ENCODE results near the gene PTPRQ. TPM values are rescaled to one million over a fixed set of nuclear protein-coding genes. Genes with fewer than 3 reads are reported as not detected.

Gene PTPRQ, protein sequence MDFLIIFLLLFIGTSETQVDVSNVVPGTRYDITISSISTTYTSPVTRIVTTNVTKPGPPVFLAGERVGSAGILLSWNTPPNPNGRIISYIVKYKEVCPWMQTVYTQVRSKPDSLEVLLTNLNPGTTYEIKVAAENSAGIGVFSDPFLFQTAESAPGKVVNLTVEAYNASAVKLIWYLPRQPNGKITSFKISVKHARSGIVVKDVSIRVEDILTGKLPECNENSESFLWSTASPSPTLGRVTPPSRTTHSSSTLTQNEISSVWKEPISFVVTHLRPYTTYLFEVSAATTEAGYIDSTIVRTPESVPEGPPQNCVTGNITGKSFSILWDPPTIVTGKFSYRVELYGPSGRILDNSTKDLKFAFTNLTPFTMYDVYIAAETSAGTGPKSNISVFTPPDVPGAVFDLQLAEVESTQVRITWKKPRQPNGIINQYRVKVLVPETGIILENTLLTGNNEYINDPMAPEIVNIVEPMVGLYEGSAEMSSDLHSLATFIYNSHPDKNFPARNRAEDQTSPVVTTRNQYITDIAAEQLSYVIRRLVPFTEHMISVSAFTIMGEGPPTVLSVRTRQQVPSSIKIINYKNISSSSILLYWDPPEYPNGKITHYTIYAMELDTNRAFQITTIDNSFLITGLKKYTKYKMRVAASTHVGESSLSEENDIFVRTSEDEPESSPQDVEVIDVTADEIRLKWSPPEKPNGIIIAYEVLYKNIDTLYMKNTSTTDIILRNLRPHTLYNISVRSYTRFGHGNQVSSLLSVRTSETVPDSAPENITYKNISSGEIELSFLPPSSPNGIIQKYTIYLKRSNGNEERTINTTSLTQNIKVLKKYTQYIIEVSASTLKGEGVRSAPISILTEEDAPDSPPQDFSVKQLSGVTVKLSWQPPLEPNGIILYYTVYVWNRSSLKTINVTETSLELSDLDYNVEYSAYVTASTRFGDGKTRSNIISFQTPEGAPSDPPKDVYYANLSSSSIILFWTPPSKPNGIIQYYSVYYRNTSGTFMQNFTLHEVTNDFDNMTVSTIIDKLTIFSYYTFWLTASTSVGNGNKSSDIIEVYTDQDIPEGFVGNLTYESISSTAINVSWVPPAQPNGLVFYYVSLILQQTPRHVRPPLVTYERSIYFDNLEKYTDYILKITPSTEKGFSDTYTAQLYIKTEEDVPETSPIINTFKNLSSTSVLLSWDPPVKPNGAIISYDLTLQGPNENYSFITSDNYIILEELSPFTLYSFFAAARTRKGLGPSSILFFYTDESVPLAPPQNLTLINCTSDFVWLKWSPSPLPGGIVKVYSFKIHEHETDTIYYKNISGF (N-terminal part only)
- total RNA-seq = not detected
- not detected for total RNA-seq (2013)
- 0 to 0.12 (median 0) reads per million in 29 experiments for total RNA-seq

GRCh38 chr12:80443974-80444666 is at the start of gene PTPRQ:
Gene PTPRQ, plus strand, starts transcription at chr12:80444235. Its CDS starts 111 bp downstream, at chr12:80444346.
- no peaks in the 10 kb centered on the region for H3K27me3 ChIP-seq (replicated peaks in 1 of 2; ENCODE audit: control insufficient read depth in 2 of 2, extremely low read depth in 1 of 2, insufficient read depth in 2 of 2, low read length in 1 of 2)
- Mint-ChIP-seq H3K27me3 (no peaks in the 10 kb centered on the region), H3K9me3 (peaks cover 0 to 5% (median 3%) of the 10 kb centered on the region in 3 donors), H3K4me1 (no peaks in the 10 kb centered on the region), H3K27ac (no peak within 1 kb of the TSS), H3K4me3 (no peak within 1 kb of the TSS), H3K36me3 (no peaks in the 10 kb centered on the region)
- no peak for ATAC-seq (replicated peaks in 1 of 4)
- ChIA-PET POLR2A (no interaction called here), CTCF (no interaction called here)
- no peaks in the 10 kb centered on the region for H3K4me1 ChIP-seq (ENCODE audit: control insufficient read depth in 1 of 2, extremely low read depth in 1 of 2, insufficient read depth in 2 of 2, low read length in 2 of 2)
- H3K9me3 ChIP-seq = no peaks in the 10 kb centered on the region
- H3K4me3 ChIP-seq (ENCODE audit: control insufficient read depth in 1 of 2, extremely low read depth in 1 of 2, low read length in 1 of 2) = no peak within 1 kb of the TSS
- H3K36me3 ChIP-seq (ENCODE audit: control insufficient read depth in 2 of 2, extremely low read depth in 1 of 2, insufficient read depth in 1 of 2, low read length in 1 of 2) = no peaks in the 10 kb centered on the region
- H3K27ac ChIP-seq (ENCODE audit: low read length) = no peak within 1 kb of the TSS
- WGBS (ENCODE audit: insufficient coverage) = no CpG with 5 or more reads among the region's 4 CpGs
- DNase-seq = no peak

DNA sequence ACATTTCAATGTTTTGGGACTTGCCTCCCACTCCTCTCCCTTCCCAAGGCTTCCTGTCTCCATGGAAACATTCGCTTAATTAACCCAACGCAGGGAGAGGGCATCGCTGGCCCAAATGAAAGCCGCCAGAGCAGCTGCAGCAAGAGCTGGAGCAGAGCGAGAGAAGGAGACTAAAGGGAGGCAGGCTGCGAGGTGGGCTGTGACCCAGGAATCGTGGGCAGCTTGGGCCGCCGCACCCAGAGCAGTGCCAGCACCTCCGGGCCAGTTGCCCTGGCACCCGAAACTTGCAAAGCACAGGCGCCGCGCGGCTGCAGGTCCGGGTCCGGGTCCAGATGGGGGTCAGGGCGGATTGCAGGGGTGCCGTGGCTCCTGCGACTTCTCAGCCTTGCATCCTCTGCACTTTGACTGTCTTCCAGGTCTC is 43.5 kb upstream of the PTPRQ start:
- no peaks in the 10 kb centered on the region for H3K36me3 Mint-ChIP-seq
- Histone ChIP-seq H3K27me3 (replicated peaks in 1 of 2; ENCODE audit: control insufficient read depth in 2 of 2, extremely low read depth in 1 of 2, insufficient read depth in 2 of 2, low read length in 1 of 2) (peaks cover 0 to 5% of the 10 kb centered on the region in 2 experiments), H3K4me3 (ENCODE audit: control insufficient read depth in 1 of 2, extremely low read depth in 1 of 2, low read length in 1 of 2) (no peak overlapping the region), H3K9me3 (no peaks in the 10 kb centered on the region), H3K27ac (ENCODE audit: low read length) (no peak overlapping the region), H3K4me1 (ENCODE audit: control insufficient read depth in 1 of 2, extremely low read depth in 1 of 2, insufficient read depth in 2 of 2, low read length in 2 of 2) (no peaks in the 10 kb centered on the region), H3K36me3 (ENCODE audit: control insufficient read depth in 2 of 2, extremely low read depth in 1 of 2, insufficient read depth in 1 of 2, low read length in 1 of 2) (no peaks in the 10 kb centered on the region)
- WGBS (ENCODE audit: insufficient coverage) = 30% methylated on average over 15 of the region's 20 CpGs
- H3K27me3 Mint-ChIP-seq = peaks cover 0 to 6% of the 10 kb centered on the region in 2 donors
- H3K4me1 Mint-ChIP-seq = no peaks in the 10 kb centered on the region
- H3K27ac Mint-ChIP-seq = no peak overlapping the region
- ChIA-PET POLR2A (no interaction called here), CTCF (no interaction called here)
- ATAC-seq (replicated peaks in 1 of 4) (no peak), DNase-seq (no peak)
- H3K4me3 Mint-ChIP-seq = no peak overlapping the region
- H3K9me3 Mint-ChIP-seq = peaks cover 2 to 12% (median 7%) of the 10 kb centered on the region in 3 donors

- Mint-ChIP-seq H3K36me3 (no peaks in the 10 kb centered on the region), H3K27me3 (peaks cover 0 to 6% of the 10 kb centered on the region in 2 donors), H3K9me3 (peaks cover 2 to 10% (median 7%) of the 10 kb centered on the region in 3 donors), H3K4me3 (no peak overlapping the region), H3K27ac (no peak overlapping the region), H3K4me1 (no peaks in the 10 kb centered on the region)
- Histone ChIP-seq H3K9me3 (no peaks in the 10 kb centered on the region), H3K27ac (ENCODE audit: low read length) (no peak overlapping the region), H3K4me3 (ENCODE audit: control insufficient read depth in 1 of 2, extremely low read depth in 1 of 2, low read length in 1 of 2) (no peak overlapping the region), H3K27me3 (replicated peaks in 1 of 2; ENCODE audit: control insufficient read depth in 2 of 2, extremely low read depth in 1 of 2, insufficient read depth in 2 of 2, low read length in 1 of 2) (peaks cover 0 to 5% of the 10 kb centered on the region in 2 experiments), H3K4me1 (ENCODE audit: control insufficient read depth in 1 of 2, extremely low read depth in 1 of 2, insufficient read depth in 2 of 2, low read length in 2 of 2) (no peaks in the 10 kb centered on the region), H3K36me3 (ENCODE audit: control insufficient read depth in 2 of 2, extremely low read depth in 1 of 2, insufficient read depth in 1 of 2, low read length in 1 of 2) (no peaks in the 10 kb centered on the region)
- POLR2A ChIA-PET = no interaction called here
- ATAC-seq (replicated peaks in 1 of 4) (no peak), DNase-seq (no peak)
- CTCF ChIA-PET = no interaction called here
- WGBS (ENCODE audit: insufficient coverage) = no CpG with 5 or more reads among the region's 3 CpGs
Measured at GRCh38 chr12:80401191-80401590, 42.8 kb upstream of the PTPRQ start.

DNA sequence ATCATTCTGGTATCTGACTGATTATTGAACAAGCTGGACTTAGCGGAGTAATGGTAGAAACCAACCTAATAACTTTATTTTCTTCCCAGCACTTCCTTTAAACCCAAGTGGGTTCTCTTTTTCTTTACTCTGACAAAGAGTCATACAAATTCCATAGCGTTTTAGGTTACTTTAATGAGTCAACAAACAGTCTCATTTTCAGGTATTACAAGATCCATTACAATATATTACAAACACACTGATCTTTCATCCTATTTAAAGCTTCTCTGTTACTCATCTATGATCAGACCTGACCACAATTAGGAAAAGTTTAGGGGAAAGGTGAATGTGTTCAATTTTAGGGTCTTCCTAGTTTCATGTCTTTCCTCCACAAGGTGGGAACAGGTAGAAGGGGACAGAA is 39.4 kb upstream of the PTPRQ start:
- H3K4me1 ChIP-seq (ENCODE audit: control insufficient read depth in 1 of 2, extremely low read depth in 1 of 2, insufficient read depth in 2 of 2, low read length in 2 of 2) = no peaks in the 10 kb centered on the region
- H3K4me3 ChIP-seq (ENCODE audit: control insufficient read depth in 1 of 2, extremely low read depth in 1 of 2, low read length in 1 of 2) = no peak overlapping the region
- Mint-ChIP-seq H3K4me1 (no peaks in the 10 kb centered on the region), H3K27ac (no peak overlapping the region), H3K4me3 (no peak overlapping the region), H3K9me3 (peaks cover 0 to 5% (median 5%) of the 10 kb centered on the region in 3 donors), H3K36me3 (no peaks in the 10 kb centered on the region), H3K27me3 (peaks cover 0 to 6% of the 10 kb centered on the region in 2 donors)
- H3K27me3 ChIP-seq (replicated peaks in 1 of 2; ENCODE audit: control insufficient read depth in 2 of 2, extremely low read depth in 1 of 2, insufficient read depth in 2 of 2, low read length in 1 of 2) = peaks cover 0 to 5% of the 10 kb centered on the region in 2 experiments
- WGBS (ENCODE audit: insufficient coverage) = 100% methylated on average over 1 of the region's 2 CpGs
- CTCF ChIA-PET = no interaction called here
- DNase-seq (no peak), ATAC-seq (replicated peaks in 1 of 4) (no peak)
- H3K9me3 ChIP-seq = no peaks in the 10 kb centered on the region
- no peak overlapping the region for H3K27ac ChIP-seq (ENCODE audit: low read length)
- POLR2A ChIA-PET = no interaction called here
- H3K36me3 ChIP-seq (ENCODE audit: control insufficient read depth in 2 of 2, extremely low read depth in 1 of 2, insufficient read depth in 1 of 2, low read length in 1 of 2) = no peaks in the 10 kb centered on the region

DNA sequence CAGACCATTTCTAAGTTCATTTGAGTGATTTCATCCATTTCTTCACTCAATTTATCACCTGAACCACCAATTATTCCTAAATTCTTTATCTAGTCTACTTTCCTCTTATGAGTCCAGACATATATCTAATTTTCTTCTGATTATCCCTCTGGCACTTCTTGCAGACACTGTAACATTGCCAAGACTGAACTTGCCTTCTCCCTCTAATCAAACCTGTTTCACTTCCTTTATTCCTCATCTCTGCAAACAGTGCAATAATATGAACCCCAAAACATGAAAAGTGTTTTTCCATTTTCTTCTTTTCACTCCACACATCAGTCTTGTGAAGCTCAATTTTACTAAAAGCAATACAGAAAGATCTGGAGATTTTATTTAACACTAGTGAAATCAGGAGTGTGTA is 37.8 kb upstream of the PTPRQ start:
- H3K4me3 ChIP-seq (ENCODE audit: control insufficient read depth in 1 of 2, extremely low read depth in 1 of 2, low read length in 1 of 2) = no peak overlapping the region
- no peaks in the 10 kb centered on the region for H3K36me3 ChIP-seq (ENCODE audit: control insufficient read depth in 2 of 2, extremely low read depth in 1 of 2, insufficient read depth in 1 of 2, low read length in 1 of 2)
- Mint-ChIP-seq H3K36me3 (no peaks in the 10 kb centered on the region), H3K27ac (no peak overlapping the region), H3K4me3 (no peak overlapping the region), H3K4me1 (no peaks in the 10 kb centered on the region), H3K27me3 (no peaks in the 10 kb centered on the region), H3K9me3 (no peaks in the 10 kb centered on the region)
- H3K27me3 ChIP-seq (replicated peaks in 1 of 2; ENCODE audit: control insufficient read depth in 2 of 2, extremely low read depth in 1 of 2, insufficient read depth in 2 of 2, low read length in 1 of 2) = no peaks in the 10 kb centered on the region
- no peak overlapping the region for H3K27ac ChIP-seq (ENCODE audit: low read length)
- H3K4me1 ChIP-seq (ENCODE audit: control insufficient read depth in 1 of 2, extremely low read depth in 1 of 2, insufficient read depth in 2 of 2, low read length in 2 of 2) = no peaks in the 10 kb centered on the region
- ChIA-PET POLR2A (no interaction called here), CTCF (no interaction called here)
- DNase-seq (no peak), ATAC-seq (replicated peaks in 1 of 4) (no peak)
- no peaks in the 10 kb centered on the region for H3K9me3 ChIP-seq

GRCh38 chr12:80411787-80412186 is 32.2 kb upstream of the PTPRQ start:
- no peak for DNase-seq
- no peaks in the 10 kb centered on the region for H3K27me3 ChIP-seq (replicated peaks in 1 of 2; ENCODE audit: control insufficient read depth in 2 of 2, extremely low read depth in 1 of 2, insufficient read depth in 2 of 2, low read length in 1 of 2)
- POLR2A ChIA-PET = no interaction called here
- H3K9me3 Mint-ChIP-seq = no peaks in the 10 kb centered on the region
- no CpG with 5 or more reads among the region's 3 CpGs for WGBS (ENCODE audit: insufficient coverage)
- no peak overlapping the region for H3K4me3 Mint-ChIP-seq
- H3K4me1 ChIP-seq (ENCODE audit: control insufficient read depth in 1 of 2, extremely low read depth in 1 of 2, insufficient read depth in 2 of 2, low read length in 2 of 2) = no peaks in the 10 kb centered on the region
- no peaks in the 10 kb centered on the region for H3K27me3 Mint-ChIP-seq
- CTCF ChIA-PET = no interaction called here
- H3K4me3 ChIP-seq (ENCODE audit: control insufficient read depth in 1 of 2, extremely low read depth in 1 of 2, low read length in 1 of 2) = no peak overlapping the region
- no peaks in the 10 kb centered on the region for H3K36me3 Mint-ChIP-seq
- H3K27ac ChIP-seq (ENCODE audit: low read length) = no peak overlapping the region
- no peaks in the 10 kb centered on the region for H3K9me3 ChIP-seq
- H3K4me1 Mint-ChIP-seq = no peaks in the 10 kb centered on the region
- ATAC-seq (replicated peaks in 1 of 4) = no peak
- H3K36me3 ChIP-seq (ENCODE audit: control insufficient read depth in 2 of 2, extremely low read depth in 1 of 2, insufficient read depth in 1 of 2, low read length in 1 of 2) = no peaks in the 10 kb centered on the region
- H3K27ac Mint-ChIP-seq = no peak overlapping the region

Data from T-cell (primary cell).